ENCODE results near the gene RNLS. TPM values are rescaled to one million over a fixed set of nuclear protein-coding genes. Genes with fewer than 3 reads are reported as not detected.

The RNLS gene
- total RNA-seq, 2 experiments from 2014 or later, result not detected

- Histone ChIP-seq H3K36me3 (ENCODE audit: insufficient read depth, low read length) (no peaks in the 10 kb centered on the region), H3K9me2 (ENCODE audit: insufficient read depth, low read length) (no peaks in the 10 kb centered on the region), H3K4me1 (ENCODE audit: insufficient read depth, low read length, poor library complexity, severe bottlenecking) (no peaks in the 10 kb centered on the region), H3K4me2 (ENCODE audit: low read length) (no peak overlapping the region), H3K9me3 (ENCODE audit: low read length) (no peaks in the 10 kb centered on the region), H3K79me2 (ENCODE audit: insufficient read depth, low read depth, low read length) (no peaks in the 10 kb centered on the region), H3K27ac (ENCODE audit: low read depth, low read length, poor library complexity, severe bottlenecking) (no peak overlapping the region), H2AFZ (ENCODE audit: low read length) (0 out of 2 replicates have a peak overlapping the region, but pooled peaks have one; percentile 0), H4K20me1 (ENCODE audit: insufficient read depth, low read length) (no peaks in the 10 kb centered on the region), H3K4me3 (ENCODE audit: low read depth, low read length, poor library complexity, severe bottlenecking) (no peak overlapping the region)
- POLR2A ChIA-PET, result interaction anchor here (0.5 to 1.5 kb wide), 4 partner anchors 9 to 686 kb away, joined by 3 to 7 read pairs (median 6); no protein-coding TSS in a partner anchor
- CTCF ChIA-PET (ENCODE audit: unreplicated experiment), result no interaction called here
- intact Hi-C loops (cut with micrococcal nuclease; ENCODE audit: unreplicated experiment), result no loop called here
- TF ChIP-seq, protein P1, sequence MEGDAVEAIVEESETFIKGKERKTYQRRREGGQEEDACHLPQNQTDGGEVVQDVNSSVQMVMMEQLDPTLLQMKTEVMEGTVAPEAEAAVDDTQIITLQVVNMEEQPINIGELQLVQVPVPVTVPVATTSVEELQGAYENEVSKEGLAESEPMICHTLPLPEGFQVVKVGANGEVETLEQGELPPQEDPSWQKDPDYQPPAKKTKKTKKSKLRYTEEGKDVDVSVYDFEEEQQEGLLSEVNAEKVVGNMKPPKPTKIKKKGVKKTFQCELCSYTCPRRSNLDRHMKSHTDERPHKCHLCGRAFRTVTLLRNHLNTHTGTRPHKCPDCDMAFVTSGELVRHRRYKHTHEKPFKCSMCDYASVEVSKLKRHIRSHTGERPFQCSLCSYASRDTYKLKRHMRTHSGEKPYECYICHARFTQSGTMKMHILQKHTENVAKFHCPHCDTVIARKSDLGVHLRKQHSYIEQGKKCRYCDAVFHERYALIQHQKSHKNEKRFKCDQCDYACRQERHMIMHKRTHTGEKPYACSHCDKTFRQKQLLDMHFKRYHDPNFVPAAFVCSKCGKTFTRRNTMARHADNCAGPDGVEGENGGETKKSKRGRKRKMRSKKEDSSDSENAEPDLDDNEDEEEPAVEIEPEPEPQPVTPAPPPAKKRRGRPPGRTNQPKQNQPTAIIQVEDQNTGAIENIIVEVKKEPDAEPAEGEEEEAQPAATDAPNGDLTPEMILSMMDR (conservative IDR thresholded peaks at IDR 0.05; ENCODE audit: low read length), result no peak
- no peak for TF ChIP-seq EZH2phosphoT487 (IDR thresholded peaks at IDR 0.05; ENCODE audit: borderline replicate concordance, low read depth, low read length)
- BruUV-seq (replicated peaks), result no TSS peak
- DNase-seq (ENCODE audit: low spot score), result no peak
These were observed 75.2 kb downstream of the RNLS start for GRCh38 chr10:88507826-88508453.

DNA sequence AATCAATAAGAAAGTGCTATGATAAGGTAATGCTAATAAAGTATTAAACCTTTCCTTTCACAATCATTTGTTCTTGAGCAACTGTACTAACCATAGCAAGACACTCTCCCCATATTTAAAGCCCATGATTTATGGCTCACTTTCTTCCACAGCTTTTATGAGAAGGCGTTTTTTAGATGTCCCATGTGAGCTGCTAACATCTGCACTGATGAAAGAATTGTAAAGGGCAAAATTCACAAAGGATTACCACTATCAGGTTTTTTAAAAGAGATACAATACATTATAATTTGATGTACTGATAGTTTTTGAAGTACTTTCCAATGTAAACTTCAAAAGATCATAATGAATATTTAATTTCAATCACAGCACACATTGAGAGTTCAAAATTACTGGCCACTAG lies 75.7 kb downstream of the RNLS start:
- CTCF ChIA-PET (ENCODE audit: unreplicated experiment), result no interaction called here
- POLR2A ChIA-PET, result interaction anchor here (0.9 to 1.5 kb wide), 3 partner anchors 9 to 685 kb away, joined by 4 to 7 read pairs (median 7); no protein-coding TSS in a partner anchor
- H3K9me3 ChIP-seq (ENCODE audit: low read length), result no peaks in the 10 kb centered on the region
- no peaks in the 10 kb centered on the region for H3K79me2 ChIP-seq (ENCODE audit: insufficient read depth, low read depth, low read length)
- TF ChIP-seq, protein P1 (conservative IDR thresholded peaks at IDR 0.05; ENCODE audit: low read length), result no peak
- TF ChIP-seq EZH2phosphoT487 (IDR thresholded peaks at IDR 0.05; ENCODE audit: borderline replicate concordance, low read depth, low read length), result no peak
- H4K20me1 ChIP-seq (ENCODE audit: insufficient read depth, low read length), result no peaks in the 10 kb centered on the region
- H3K27ac ChIP-seq (ENCODE audit: low read depth, low read length, poor library complexity, severe bottlenecking), result no peak overlapping the region
- H3K36me3 ChIP-seq (ENCODE audit: insufficient read depth, low read length), result no peaks in the 10 kb centered on the region
- intact Hi-C loops (cut with micrococcal nuclease; ENCODE audit: unreplicated experiment), result no loop called here
- no peak overlapping the region for H3K4me2 ChIP-seq (ENCODE audit: low read length)
- H3K9me2 ChIP-seq (ENCODE audit: insufficient read depth, low read length), result no peaks in the 10 kb centered on the region
- no peak for DNase-seq (ENCODE audit: low spot score)
- no peaks in the 10 kb centered on the region for H3K4me1 ChIP-seq (ENCODE audit: insufficient read depth, low read length, poor library complexity, severe bottlenecking)
- H2AFZ ChIP-seq (ENCODE audit: low read length), result 0 out of 2 replicates have a peak overlapping the region, but pooled peaks have one; percentile 0
- BruUV-seq (replicated peaks), result no TSS peak
- no peak overlapping the region for H3K4me3 ChIP-seq (ENCODE audit: low read depth, low read length, poor library complexity, severe bottlenecking)

DNA sequence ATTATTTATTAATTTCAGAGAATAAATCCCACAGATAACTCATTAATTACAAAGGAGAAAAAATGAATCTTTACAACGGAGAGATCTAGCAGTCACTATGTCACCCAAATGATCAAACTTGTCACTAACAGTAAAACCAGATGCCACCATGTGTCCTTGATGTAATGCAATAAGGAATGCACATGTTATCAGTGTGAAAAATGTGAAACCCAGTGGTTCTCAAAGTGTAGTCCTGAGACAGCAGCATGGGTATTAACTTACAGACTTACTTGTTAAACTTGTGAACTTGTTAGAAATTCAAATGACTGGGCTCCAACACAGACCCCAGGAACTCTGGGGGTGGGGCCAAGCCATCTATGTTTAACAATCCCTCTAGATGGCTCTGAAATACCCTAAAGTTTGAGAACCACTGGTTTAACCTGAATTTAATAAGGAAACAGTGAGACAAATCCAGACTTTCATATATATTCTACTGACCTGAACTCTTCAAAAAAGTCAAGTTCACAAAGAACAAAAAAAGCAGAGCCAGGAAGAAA lies 77.4 kb downstream of the RNLS start:
- no peak overlapping the region for H2AFZ ChIP-seq (ENCODE audit: low read length)
- ChIA-PET CTCF (ENCODE audit: unreplicated experiment) (no interaction called here), POLR2A (no interaction called here)
- no peak for TF ChIP-seq EZH2phosphoT487 (IDR thresholded peaks at IDR 0.05; ENCODE audit: borderline replicate concordance, low read depth, low read length)
- TF ChIP-seq, protein P1 (conservative IDR thresholded peaks at IDR 0.05; ENCODE audit: low read length), result no peak
- no peak overlapping the region for H3K4me2 ChIP-seq (ENCODE audit: low read length)
- H3K79me2 ChIP-seq (ENCODE audit: insufficient read depth, low read depth, low read length), result no peaks in the 10 kb centered on the region
- H3K4me3 ChIP-seq (ENCODE audit: low read depth, low read length, poor library complexity, severe bottlenecking), result no peak overlapping the region
- no peaks in the 10 kb centered on the region for H3K36me3 ChIP-seq (ENCODE audit: insufficient read depth, low read length)
- no peaks in the 10 kb centered on the region for H4K20me1 ChIP-seq (ENCODE audit: insufficient read depth, low read length)
- no peaks in the 10 kb centered on the region for H3K4me1 ChIP-seq (ENCODE audit: insufficient read depth, low read length, poor library complexity, severe bottlenecking)
- DNase-seq (ENCODE audit: low spot score), result no peak
- BruUV-seq (replicated peaks), result no TSS peak
- H3K9me3 ChIP-seq (ENCODE audit: low read length), result no peaks in the 10 kb centered on the region
- no peak overlapping the region for H3K27ac ChIP-seq (ENCODE audit: low read depth, low read length, poor library complexity, severe bottlenecking)
- no peaks in the 10 kb centered on the region for H3K9me2 ChIP-seq (ENCODE audit: insufficient read depth, low read length)
- intact Hi-C loops (cut with micrococcal nuclease; ENCODE audit: unreplicated experiment), result no loop called here

Measured in OCI-LY7 (cell line).